Measurements from ENCODE around the gene SNX33. TPM values are rescaled to one million over a fixed set of nuclear protein-coding genes. Genes with fewer than 3 reads are reported as not detected.
"Not testable (repeated sequence)": the region's sequence is repeated elsewhere in the genome, so short reads cannot be mapped to it uniquely, and the experiment has no call there.

Gene SNX33
- total RNA-seq, 1 experiment from 2014 or later, result 16.8 TPM

GRCh38 chr15:75676688-75677464 lies 29.2 kb downstream of the SNX33 start:
- Histone ChIP-seq H3K4me3 (ENCODE audit: low read length) (no peak overlapping the region), H3F3A (ENCODE audit: low read length, unreplicated experiment) (no peaks in the 10 kb centered on the region), H3K27me3 (ENCODE audit: low read length) (no peaks in the 10 kb centered on the region), H3K27ac (ENCODE audit: low read length) (no peak overlapping the region), H3K9ac (ENCODE audit: low read length) (no peak overlapping the region), H4K20me1 (ENCODE audit: low read length) (no peaks in the 10 kb centered on the region), H3K4me2 (ENCODE audit: low read length) (no peak overlapping the region), H3K79me2 (ENCODE audit: low read length) (no peaks in the 10 kb centered on the region), H3K36me3 (ENCODE audit: low read depth, low read length) (no peaks in the 10 kb centered on the region), H2AFZ (ENCODE audit: low read length) (no peak overlapping the region), H3K4me1 (ENCODE audit: insufficient read depth, low read length) (peaks cover 11% of the 10 kb centered on the region), H3K9me3 (ENCODE audit: low read length) (no peaks in the 10 kb centered on the region), H3K9me2 (replicated peaks; ENCODE audit: low read length) (no peaks in the 10 kb centered on the region)
- no TSS peak for BruUV-seq (replicated peaks)
- no peak for DNase-seq
- no peak for TF ChIP-seq EZH2phosphoT487 (IDR thresholded peaks at IDR 0.05; ENCODE audit: borderline replicate concordance, low read length)
- TF ChIP-seq CTCF (conservative IDR thresholded peaks at IDR 0.05; ENCODE audit: low read depth, low read length), result no peak
- no peak for TF ChIP-seq EZH2 (IDR thresholded peaks at IDR 0.05; ENCODE audit: low read length, unreplicated experiment)
- no peak for ATAC-seq
- intact Hi-C loops (cut with micrococcal nuclease), result no loop called here
- POLR2A ChIA-PET (ENCODE audit: unreplicated experiment), result no interaction called here
- CTCF ChIA-PET, result no interaction called here

GRCh38 chr15:75677465-75678323 lies 30.0 kb downstream of the SNX33 start:
- CTCF ChIA-PET, result no interaction called here
- Histone ChIP-seq H2AFZ (ENCODE audit: low read length) (no peak overlapping the region), H3K36me3 (ENCODE audit: low read depth, low read length) (no peaks in the 10 kb centered on the region), H3K9me2 (replicated peaks; ENCODE audit: low read length) (no peaks in the 10 kb centered on the region), H3F3A (ENCODE audit: low read length, unreplicated experiment) (no peaks in the 10 kb centered on the region), H3K9ac (ENCODE audit: low read length) (no peak overlapping the region), H3K4me1 (ENCODE audit: insufficient read depth, low read length) (peaks cover 6% of the 10 kb centered on the region), H3K79me2 (ENCODE audit: low read length) (no peaks in the 10 kb centered on the region), H3K4me2 (ENCODE audit: low read length) (no peak overlapping the region), H3K27me3 (ENCODE audit: low read length) (no peaks in the 10 kb centered on the region), H3K9me3 (ENCODE audit: low read length) (no peaks in the 10 kb centered on the region), H3K27ac (ENCODE audit: low read length) (no peak overlapping the region), H3K4me3 (ENCODE audit: low read length) (no peak overlapping the region), H4K20me1 (ENCODE audit: low read length) (no peaks in the 10 kb centered on the region)
- ATAC-seq (no peak), DNase-seq (no peak)
- intact Hi-C loops (cut with micrococcal nuclease), result no loop called here
- BruUV-seq (replicated peaks), result no TSS peak
- POLR2A ChIA-PET (ENCODE audit: unreplicated experiment), result no interaction called here
- TF ChIP-seq EZH2phosphoT487 (IDR thresholded peaks at IDR 0.05; ENCODE audit: borderline replicate concordance, low read length) (no peak), CTCF (conservative IDR thresholded peaks at IDR 0.05; ENCODE audit: low read depth, low read length) (no peak), EZH2 (IDR thresholded peaks at IDR 0.05; ENCODE audit: low read length, unreplicated experiment) (no peak)

GRCh38 chr15:75678324-75678690 lies 30.6 kb downstream of the SNX33 start:
- H4K20me1 ChIP-seq (ENCODE audit: low read length); H3K27ac ChIP-seq (ENCODE audit: low read length); H3K27me3 ChIP-seq (ENCODE audit: low read length); H3K9me3 ChIP-seq (ENCODE audit: low read length); H2AFZ ChIP-seq (ENCODE audit: low read length); H3K9ac ChIP-seq (ENCODE audit: low read length); CTCF ChIA-PET; POLR2A ChIA-PET (ENCODE audit: unreplicated experiment); H3K4me2 ChIP-seq (ENCODE audit: low read length); H3K9me2 ChIP-seq (replicated peaks; ENCODE audit: low read length); H3K4me3 ChIP-seq (ENCODE audit: low read length); BruUV-seq (replicated peaks); H3F3A ChIP-seq (ENCODE audit: low read length, unreplicated experiment); DNase-seq; ATAC-seq; H3K4me1 ChIP-seq (ENCODE audit: insufficient read depth, low read length); H3K36me3 ChIP-seq (ENCODE audit: low read depth, low read length); H3K79me2 ChIP-seq (ENCODE audit: low read length); intact Hi-C loops (cut with micrococcal nuclease): not testable (repeated sequence)

Data from PC-3 (cell line).